G401.6 (cell line): ENCODE data around the gene MICAL2.

Source experiments
- FAIRE-seq: peaks from 2 replicates; lab custom pipeline; 2012; peaks lifted over from hg19 to GRCh38; lab: Jason Lieb, UNC

The MICAL2 gene

DNA sequence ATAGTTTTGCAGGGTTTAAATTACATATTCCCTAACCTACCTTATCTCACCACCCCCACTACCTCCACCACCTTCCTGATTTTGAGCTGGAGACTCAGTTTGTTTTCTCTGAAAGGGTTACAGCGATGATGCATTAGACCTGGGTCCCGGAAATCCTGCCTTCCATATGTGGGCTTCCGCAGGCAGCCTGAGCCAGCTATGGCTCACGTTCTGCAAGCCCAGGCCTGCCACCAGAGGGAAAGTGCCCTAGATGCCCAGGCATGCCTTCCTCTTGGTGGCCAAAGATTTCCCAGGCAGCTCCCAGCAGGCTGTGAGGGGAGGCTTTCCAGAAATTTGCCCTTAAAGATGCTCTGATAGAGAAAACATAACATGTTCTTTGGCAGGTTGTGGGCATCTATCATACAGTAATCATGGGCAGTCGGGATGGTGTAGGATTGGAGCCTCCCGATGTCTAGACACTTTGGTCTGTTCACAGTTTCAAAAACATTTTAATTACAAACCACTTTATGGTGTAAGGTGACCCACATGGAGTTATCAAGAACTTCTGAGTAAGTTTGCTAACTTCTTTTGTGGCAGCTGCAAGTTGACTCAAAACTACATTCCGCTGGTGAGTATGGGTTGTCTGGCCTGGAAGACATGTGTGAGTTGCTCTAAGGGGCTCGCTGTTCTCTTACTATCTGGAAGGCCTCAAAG is 79.3 kb downstream of the MICAL2 start:
- no peak for FAIRE-seq

DNA sequence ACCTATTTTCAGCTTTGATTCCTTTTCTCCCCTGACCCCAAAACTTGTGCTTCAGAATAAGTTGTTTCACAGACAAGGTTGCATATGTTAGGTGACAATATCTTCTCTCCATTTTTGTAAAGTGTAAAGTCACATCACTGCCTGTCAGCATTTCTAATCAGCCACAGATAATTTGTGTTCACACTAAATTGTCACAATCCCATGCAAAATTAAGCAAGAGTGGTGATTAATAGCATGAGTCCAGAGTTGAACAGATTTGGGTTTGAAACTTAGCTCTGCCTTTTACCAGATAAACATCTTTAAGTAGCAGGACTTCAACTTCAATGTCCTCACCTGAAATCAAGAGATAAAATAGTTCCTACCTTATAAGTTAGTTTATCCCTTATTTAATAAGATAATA is 80.1 kb downstream of the MICAL2 start:
- FAIRE-seq, result no peak

- no peak for FAIRE-seq
Observed at GRCh38 chr11:12192794-12193514, 82.6 kb downstream of the MICAL2 start.

DNA sequence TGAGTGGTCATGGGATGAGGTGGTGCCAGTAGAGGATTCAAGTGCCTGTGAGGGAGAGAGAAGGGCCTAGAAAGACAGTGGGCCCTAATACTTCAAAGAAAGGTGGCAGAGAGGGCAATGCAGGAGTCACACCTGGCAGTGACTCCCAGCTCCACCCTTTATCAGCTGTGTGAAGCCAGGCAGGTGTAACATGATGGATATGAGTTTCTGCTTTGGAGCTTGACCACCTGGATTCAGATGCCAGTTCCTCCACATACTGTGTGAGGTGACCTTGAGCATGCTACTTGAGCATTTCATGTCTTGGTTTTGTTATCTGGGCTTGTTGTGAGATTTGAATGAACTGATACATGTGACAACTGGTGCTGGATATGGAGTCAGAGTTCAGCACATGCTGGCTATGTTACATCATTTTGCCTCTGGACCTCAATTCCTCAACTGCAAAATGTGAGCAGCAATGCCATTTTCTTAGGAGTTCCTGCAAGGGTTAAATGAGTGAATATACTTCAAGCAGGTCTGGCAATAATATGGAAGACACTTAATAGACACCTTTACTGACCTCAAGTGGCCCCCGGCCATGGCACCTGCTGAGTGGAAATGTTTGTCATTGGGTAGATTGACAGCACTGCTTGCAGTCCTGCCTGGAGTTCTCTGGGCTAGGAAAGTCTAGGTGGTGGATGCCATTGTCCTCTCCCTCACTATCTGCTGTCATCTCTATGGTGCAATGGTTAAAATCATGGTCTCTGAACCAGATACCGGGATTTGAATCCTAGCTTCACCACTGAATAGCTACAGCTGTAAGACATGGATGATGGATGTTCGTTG is 83.3 kb downstream of the MICAL2 start:
- no peak for FAIRE-seq

DNA sequence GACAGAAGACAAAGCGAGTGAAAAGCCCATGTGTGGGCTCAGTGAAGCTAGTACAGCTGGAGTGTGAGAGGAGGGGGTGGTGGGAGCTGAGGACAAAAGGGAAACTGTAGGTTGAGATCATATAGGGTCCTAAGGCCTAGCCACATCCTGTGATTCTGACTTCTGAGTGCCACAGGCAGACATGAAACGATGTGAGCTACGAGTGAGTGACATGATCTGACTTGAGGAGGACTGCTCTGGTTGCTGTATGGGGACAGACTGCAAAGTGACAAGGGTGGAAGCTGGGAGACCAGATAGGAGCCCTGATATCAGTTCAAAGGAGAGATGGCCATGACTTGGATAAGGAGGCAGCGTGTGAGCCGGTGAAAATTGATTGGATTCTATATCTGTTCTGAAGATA is 85.4 kb downstream of the MICAL2 start:
- no peak for FAIRE-seq

DNA sequence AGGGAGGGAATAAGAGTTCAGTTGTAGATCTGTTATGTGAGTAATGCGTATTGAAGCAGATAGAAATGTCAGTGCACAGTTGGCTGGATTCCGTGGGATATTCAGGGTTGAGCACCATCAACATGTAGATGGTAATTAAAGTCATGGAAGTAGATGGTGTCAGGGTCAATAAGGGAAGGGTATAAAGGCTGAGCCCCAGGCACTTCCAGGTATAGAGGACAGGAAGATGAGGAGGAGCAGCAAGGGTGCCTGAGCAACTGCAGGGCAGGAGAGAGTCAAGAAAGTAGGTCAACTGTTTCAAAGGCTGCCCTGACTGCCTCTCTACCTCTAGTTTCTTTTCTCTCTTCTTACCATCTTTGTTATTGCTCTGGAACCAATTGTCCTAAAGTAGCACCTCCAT is 85.9 kb downstream of the MICAL2 start:
- FAIRE-seq, result no peak

GRCh38 chr11:12196872-12197271 is 86.5 kb downstream of the MICAL2 start:
- no peak for FAIRE-seq

DNA sequence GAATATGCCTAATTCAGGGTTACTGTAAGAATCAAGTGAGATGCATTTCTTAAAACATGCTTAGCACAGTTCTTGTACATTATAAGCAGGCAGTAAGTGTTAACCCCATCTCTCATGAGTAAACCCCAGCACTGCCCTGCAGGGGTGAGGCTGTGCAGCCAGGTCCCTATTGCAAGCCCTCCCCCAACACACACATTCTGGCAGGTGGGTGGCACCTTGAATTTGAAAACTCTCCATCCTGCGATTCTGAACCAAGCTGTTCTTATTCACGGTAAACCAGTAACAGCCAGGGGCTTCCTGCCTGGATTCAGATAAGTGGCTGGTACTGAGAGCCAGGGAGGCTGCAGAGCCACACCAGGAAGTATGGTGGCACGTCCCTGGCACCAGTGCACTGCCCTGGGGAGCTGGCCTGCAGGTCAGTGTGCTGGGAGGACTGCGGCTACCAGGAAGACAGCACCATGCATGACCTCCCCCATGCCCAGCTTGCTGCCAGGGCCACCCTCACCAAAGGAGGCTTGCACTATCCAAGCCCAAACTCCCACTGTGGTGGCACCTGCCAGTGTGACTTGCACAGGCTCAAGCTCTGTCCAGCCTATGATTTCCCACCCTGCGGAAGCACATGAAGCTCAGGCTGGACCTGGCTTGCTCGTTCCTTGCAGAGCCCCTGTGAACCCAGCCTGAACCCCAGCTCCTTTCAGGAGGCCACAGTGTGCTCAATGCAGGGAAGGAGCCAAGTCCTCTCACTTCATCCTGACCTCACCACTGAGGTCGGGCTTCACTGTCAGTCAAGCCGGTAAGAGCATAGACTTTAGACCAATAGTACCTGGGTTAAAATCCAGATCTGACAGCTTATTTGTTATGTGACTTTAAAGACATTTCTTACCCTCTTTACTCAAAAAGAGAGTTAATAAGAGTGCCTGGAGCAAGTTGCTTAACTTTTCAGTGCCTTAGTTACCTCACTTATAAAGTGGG is 88.1 kb downstream of the MICAL2 start:
- no peak for FAIRE-seq

DNA sequence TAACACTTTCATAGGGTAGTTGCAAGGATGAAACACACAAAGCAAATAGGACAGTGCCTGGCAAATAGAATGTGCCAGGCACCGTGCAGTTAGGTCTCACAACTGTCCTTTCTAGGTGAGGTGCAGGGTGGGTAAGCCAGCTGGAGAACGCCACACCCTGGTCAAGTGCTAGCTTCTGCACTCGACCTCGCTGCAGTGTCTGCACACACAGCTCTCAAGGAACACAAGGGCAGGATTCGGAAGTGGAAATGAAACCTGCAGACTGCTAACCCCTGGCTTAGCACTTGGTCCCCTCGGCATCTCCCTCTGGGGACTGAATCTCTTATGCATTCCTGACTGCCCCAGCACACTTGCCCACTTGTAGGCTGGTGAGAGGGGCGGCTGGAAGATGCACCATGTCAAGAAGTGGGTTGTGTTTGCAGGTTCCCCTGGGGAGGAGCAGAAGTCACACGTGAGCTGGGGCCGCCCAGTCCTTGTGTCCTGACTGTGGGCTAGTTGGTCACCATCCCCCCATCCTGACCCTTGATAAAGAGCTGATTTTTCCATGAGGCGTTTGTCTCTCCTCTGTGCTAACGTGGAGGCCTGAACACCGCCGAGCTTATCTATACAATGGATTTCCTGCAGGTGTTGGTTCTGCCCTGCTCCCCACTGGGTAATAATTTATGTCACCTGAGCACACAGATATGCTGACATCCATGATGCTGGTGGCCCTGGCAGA is 89.0 kb downstream of the MICAL2 start:
- no peak for FAIRE-seq

DNA sequence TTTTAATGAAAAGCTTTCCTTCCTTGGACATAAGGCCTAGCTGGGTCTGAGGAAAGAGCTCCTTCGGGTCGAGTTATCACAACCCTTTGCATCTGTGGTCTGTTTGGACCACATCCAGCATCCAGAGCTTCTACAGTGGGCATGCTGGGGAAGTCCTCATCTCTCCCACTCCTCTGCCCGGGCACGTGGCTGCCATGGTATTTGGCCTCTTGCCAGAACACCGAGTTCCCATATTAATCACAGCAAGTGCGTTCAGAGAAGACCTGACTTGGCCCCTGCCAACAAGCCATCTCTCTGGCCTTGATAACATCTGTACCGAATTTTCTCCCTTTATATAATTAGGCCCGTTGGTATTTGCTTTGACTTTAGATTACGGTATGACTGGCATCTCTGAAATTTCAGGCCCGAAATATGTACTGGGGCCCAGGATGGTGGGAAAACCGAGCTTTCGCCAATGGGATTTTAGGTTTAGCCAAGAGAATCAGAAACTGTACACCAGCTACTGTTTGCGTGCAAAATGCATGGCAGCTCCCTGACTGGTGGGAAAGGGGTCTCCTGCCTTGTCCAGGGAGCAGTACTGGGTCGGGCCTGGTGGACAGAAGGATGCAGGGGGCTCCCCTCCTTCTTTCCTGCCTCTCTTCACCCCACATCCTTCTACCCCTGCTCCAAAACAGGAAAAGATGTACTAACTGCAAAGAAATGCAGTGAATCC is 90.0 kb downstream of the MICAL2 start:
- FAIRE-seq, result no peak

- no peak for FAIRE-seq
Observed at GRCh38 chr11:12200991-12201985, 90.9 kb downstream of the MICAL2 start.

GRCh38 chr11:12202661-12203310 is 92.4 kb downstream of the MICAL2 start:
- FAIRE-seq, result no peak

- no peak for FAIRE-seq
Observed at GRCh38 chr11:12204506-12204905, 94.1 kb downstream of the MICAL2 start.

DNA sequence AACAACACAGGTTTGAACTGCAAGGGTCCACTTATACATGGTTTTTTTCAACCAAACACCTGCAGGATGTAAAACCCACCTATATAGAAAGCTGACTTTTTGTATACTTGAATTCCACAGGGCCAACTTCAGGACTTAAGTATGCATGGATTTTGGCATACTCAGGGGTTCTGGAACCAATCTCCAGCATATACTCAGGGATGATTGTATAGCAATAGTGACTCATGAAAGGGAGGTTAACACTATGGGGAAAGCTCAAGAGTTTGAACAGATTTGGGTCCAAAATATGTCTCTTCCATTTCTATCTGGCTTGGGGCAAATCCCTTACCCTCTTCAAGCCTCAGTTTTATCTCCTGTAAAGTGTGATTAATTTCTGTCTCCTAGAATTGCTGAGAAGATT is 94.9 kb downstream of the MICAL2 start:
- no peak for FAIRE-seq

GRCh38 chr11:12206529-12206928 is 96.1 kb downstream of the MICAL2 start:
- no peak for FAIRE-seq

GRCh38 chr11:12207384-12208150 is 97.2 kb downstream of the MICAL2 start:
- no peak for FAIRE-seq

- FAIRE-seq, result no peak
Observed at GRCh38 chr11:12209096-12209495, 98.7 kb downstream of the MICAL2 start.

DNA sequence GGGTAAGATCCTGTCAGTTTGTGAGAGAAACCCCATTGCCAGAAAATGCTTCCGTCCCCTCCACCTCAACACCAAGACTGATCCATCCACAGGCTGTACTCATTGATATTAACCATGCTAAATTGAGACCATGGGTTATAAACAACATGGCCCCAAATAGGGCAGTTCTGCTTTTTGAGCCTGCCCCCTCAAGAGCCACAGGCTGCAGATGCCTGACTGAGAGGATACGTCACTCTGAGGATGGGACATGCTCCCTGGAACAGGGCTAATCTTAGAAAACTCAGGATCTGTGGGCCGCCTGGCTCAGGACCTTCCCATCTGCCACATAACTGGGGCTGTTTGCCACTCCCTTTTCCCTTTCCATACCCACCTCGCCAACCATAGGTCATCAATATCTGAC is 99.8 kb downstream of the MICAL2 start:
- FAIRE-seq, result no peak
